Right atrium auricular region (tissue), 2 donors: ENCODE measurements around the gene UCP3. TPM values are rescaled to one million over a fixed set of nuclear protein-coding genes. Genes with fewer than 3 reads are reported as not detected.

ENCODE experiments used
- DNase-seq: peaks from one replicate; pipeline ENCODE4 v3.0.0-alpha.2; 2019; ENCODE audit warnings: low spot score
- H3K27ac ChIP-seq, 2 donors: fragments of 200-600 bp; sonication (generic); 1 replicate in 1 of 2; 2 replicates in 1 of 2; pipeline ENCODE4 v1.5.1; 2016 to 2019
- H3K27me3 ChIP-seq, 2 donors: fragments of 200-600 bp; sonication (generic); one replicate each; pipeline versions ENCODE4 v1.5.1 to v1.6.0; 2017 to 2019
- H3K36me3 ChIP-seq: fragments of 200-600 bp; sonication (generic); one replicate; pipeline ENCODE4 v1.5.1; 2016
- H3K4me1 ChIP-seq, 2 donors: fragments of 200-600 bp; sonication (generic); one replicate each; pipeline versions ENCODE4 v1.5.1 to v1.6.0; 2017 to 2019
- H3K4me3 ChIP-seq, 2 donors: fragments of 200-600 bp; sonication (generic); 1 replicate in 1 of 2; 2 replicates in 1 of 2; pipeline ENCODE4 v1.5.1; 2017 to 2019; ENCODE audit warnings: mild to moderate bottlenecking in 1 of 2, moderate library complexity in 1 of 2
- H3K9me3 ChIP-seq, 2 donors: fragments of 200-600 bp; sonication (generic); one replicate each; pipeline ENCODE4 v1.5.1; 2019
- total RNA-seq, 2 donors: library from RNA; depleted of rRNA; stranded (reverse); fragments of >200 nt; gene quantifications; one replicate each; pipeline ENCODE4 v1.1.0, GENCODE V29; 2016
- TF ChIP-seq, protein P1 (sequence below), 2 donors: fragments of 200-600 bp; sonication (generic); IDR thresholded peaks; one replicate each; pipeline ENCODE4 v1.5.1; 2019; ENCODE audit warnings: antibody characterized with exemption in 2 of 2

UCP3 gene
- total RNA-seq, 2 donors from 2014 or later = 0.37 to 1.1 TPM

GRCh38 chr11:74001822-74002286 lies 7.0 kb downstream of the UCP3 start:
- H3K4me3 ChIP-seq = no peak overlapping the region
- no peak for DNase-seq
- H3K27me3 ChIP-seq = no peaks in the 10 kb centered on the region
- H3K27ac ChIP-seq = no peak overlapping the region
- H3K9me3 ChIP-seq = no peaks in the 10 kb centered on the region
- no peaks in the 10 kb centered on the region for H3K4me1 ChIP-seq
- TF ChIP-seq, protein P1, sequence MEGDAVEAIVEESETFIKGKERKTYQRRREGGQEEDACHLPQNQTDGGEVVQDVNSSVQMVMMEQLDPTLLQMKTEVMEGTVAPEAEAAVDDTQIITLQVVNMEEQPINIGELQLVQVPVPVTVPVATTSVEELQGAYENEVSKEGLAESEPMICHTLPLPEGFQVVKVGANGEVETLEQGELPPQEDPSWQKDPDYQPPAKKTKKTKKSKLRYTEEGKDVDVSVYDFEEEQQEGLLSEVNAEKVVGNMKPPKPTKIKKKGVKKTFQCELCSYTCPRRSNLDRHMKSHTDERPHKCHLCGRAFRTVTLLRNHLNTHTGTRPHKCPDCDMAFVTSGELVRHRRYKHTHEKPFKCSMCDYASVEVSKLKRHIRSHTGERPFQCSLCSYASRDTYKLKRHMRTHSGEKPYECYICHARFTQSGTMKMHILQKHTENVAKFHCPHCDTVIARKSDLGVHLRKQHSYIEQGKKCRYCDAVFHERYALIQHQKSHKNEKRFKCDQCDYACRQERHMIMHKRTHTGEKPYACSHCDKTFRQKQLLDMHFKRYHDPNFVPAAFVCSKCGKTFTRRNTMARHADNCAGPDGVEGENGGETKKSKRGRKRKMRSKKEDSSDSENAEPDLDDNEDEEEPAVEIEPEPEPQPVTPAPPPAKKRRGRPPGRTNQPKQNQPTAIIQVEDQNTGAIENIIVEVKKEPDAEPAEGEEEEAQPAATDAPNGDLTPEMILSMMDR (IDR thresholded peaks at IDR 0.05) = no peak
- H3K36me3 ChIP-seq = peaks cover 20% of the 10 kb centered on the region

GRCh38 chr11:74000307-74001133 lies 8.4 kb downstream of the UCP3 start:
- H3K27me3 ChIP-seq = no peaks in the 10 kb centered on the region
- H3K4me1 ChIP-seq = no peaks in the 10 kb centered on the region
- H3K4me3 ChIP-seq = no peak overlapping the region
- no peak for DNase-seq
- no peak overlapping the region for H3K27ac ChIP-seq
- TF ChIP-seq, protein P1 (IDR thresholded peaks at IDR 0.05) = no peak
- H3K36me3 ChIP-seq = peaks cover 20% of the 10 kb centered on the region
- H3K9me3 ChIP-seq = no peaks in the 10 kb centered on the region

GRCh38 chr11:73999581-74000306 lies 9.1 kb downstream of the UCP3 start:
- Histone ChIP-seq H3K27me3 (no peaks in the 10 kb centered on the region), H3K36me3 (peaks cover 20% of the 10 kb centered on the region), H3K4me3 (no peak overlapping the region), H3K27ac (no peak overlapping the region), H3K9me3 (no peaks in the 10 kb centered on the region), H3K4me1 (no peaks in the 10 kb centered on the region)
- TF ChIP-seq, protein P1 (IDR thresholded peaks at IDR 0.05) = no peak
- DNase-seq = no peak

DNA sequence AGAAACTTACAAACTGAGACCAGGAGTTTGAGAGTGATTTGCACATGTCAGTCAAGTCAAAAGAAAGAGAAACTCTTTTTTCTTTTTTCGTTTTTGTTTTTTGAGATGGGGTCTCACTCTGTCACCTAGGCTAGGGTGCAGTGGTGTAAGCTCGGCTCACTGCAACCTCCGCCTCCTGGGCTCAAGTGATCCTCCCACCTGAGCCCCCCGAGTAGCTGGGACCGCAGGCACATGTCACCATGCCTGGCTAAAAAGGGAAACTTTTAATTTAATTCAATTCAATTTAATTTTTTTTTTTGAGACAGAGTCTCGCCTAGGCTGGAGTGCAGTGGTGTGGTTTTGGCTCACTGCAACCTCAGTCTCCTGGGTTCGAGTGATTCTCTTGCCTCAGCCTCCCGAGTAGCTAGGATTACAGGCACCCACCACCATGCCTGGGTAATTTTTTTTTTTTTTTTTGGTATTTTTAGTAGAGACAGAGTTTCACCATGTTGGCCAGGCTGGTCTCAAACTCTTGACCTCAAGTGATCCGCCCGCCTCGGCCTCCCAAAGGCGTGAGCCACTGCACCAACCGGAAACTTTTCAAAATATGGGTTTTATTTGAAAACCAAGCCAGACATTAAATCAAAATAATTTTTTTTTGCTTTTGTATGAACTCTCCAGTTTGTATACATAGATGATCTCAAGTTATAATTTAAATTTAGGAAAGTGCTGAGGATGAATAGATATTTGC lies 9.9 kb downstream of the UCP3 start:
- Histone ChIP-seq H3K4me3 (no peak overlapping the region), H3K27ac (no peak overlapping the region), H3K9me3 (no peaks in the 10 kb centered on the region), H3K36me3 (peaks cover 15% of the 10 kb centered on the region), H3K27me3 (no peaks in the 10 kb centered on the region), H3K4me1 (no peaks in the 10 kb centered on the region)
- DNase-seq = no peak
- TF ChIP-seq, protein P1 (IDR thresholded peaks at IDR 0.05) = no peak

GRCh38 chr11:73997120-73997770 lies 11.6 kb downstream of the UCP3 start:
- Histone ChIP-seq H3K27me3 (no peaks in the 10 kb centered on the region), H3K36me3 (no peaks in the 10 kb centered on the region), H3K27ac (no peak overlapping the region), H3K9me3 (no peaks in the 10 kb centered on the region), H3K4me3 (no peak overlapping the region), H3K4me1 (no peaks in the 10 kb centered on the region)
- TF ChIP-seq, protein P1 (IDR thresholded peaks at IDR 0.05) = no peak
- DNase-seq = no peak
